Colon (tissue), 2 donors: Measurements from ENCODE around the gene RESF1.

ENCODE experiments used
- FAIRE-seq: peaks from 2 replicates; lab custom pipeline; 2012; peaks lifted over from hg19 to GRCh38; lab: Jason Lieb, UNC
- donor health status: control.
- donor health status: control.

Gene RESF1

DNA sequence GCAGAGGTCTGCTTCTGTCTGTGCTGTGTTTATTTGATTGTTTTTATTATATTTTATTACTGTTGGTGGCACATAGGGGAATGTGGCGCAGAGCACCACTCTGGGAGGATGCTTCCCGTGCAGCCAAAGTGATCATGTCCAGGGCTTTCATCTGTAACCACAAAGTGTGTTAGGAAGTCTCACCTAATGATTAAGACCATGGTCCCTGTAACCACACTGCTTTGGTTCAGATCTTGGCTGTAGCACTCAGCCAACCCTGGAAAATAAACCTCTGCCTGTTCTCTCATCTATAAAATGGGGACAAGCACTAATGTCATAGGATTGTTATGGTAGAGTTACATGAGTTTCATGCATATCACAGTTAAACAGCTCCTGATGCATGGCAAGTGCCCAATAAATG lies 1.9 kb downstream of the RESF1 start:
- no peak for FAIRE-seq

- FAIRE-seq, result no peak
Observed at GRCh38 chr12:31962076-31962475, 2.9 kb downstream of the RESF1 start.

- no peak for FAIRE-seq
Observed at GRCh38 chr12:31964280-31964679, 5.1 kb downstream of the RESF1 start.

DNA sequence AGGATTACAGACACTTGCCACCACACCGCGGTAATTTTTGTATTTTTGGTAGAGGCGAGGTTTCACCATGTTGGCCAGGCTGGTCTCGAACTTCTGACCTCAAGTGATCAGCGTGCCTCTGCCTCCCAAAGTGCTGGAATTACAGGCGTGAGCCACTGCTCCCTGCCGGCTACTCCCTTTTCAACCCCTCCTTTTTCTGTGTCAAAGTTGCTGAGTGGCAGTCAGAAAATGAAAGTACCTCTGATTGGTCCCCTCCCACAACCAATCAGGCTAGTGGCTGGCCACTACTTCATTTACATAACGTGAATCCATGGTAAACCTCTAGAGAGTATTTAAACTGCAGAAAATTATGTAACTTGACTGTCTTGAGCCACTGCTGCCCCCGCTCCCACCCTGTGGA lies 5.9 kb downstream of the RESF1 start:
- FAIRE-seq, result no peak

- FAIRE-seq, result no peak
Observed at GRCh38 chr12:31966558-31967205, 7.5 kb downstream of the RESF1 start.

DNA sequence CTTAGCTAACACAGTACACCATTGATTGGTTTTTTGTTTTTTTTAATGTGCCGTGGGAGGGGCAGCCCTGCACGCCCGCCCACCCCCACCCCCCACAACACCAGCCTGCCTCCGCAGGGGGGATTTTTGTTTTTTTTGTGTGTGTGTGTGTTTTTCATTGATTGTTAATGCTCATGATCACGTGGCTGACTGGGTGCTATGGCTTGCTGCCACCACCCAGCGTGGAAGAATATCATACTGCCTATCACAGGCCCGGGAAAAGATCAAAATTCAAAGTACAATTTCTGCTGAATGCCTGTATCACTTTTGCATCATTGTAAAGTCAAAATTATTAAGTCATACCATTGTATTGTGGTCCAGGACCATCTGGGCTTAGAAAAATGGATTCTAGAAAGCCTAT lies 8.3 kb downstream of the RESF1 start:
- no peak for FAIRE-seq

DNA sequence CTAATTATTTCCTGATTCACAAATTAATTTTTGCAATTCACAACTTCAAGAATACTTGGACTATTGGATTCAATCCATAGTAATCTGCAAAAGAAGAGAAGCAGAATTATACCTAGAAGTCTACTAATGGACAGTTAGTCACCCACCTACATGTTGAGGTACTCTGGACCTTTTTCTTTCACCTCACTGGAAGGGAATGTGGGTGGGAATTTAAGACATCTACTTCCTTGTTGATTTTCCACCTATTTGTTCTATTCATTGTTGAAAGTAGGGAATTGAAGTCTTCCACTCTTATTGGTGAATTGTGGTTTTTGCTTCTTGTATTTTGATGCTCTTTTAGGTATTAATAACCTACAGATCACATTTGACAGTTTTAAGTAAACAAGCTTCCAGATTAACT lies 11.0 kb downstream of the RESF1 start:
- no peak for FAIRE-seq

GRCh38 chr12:31973818-31974217 lies 14.6 kb downstream of the RESF1 start:
- no peak for FAIRE-seq

- no peak for FAIRE-seq
Observed at GRCh38 chr12:31974673-31975072, 15.5 kb downstream of the RESF1 start.

GRCh38 chr12:31984806-31985591 lies 25.8 kb downstream of the RESF1 start:
- no peak for FAIRE-seq

DNA sequence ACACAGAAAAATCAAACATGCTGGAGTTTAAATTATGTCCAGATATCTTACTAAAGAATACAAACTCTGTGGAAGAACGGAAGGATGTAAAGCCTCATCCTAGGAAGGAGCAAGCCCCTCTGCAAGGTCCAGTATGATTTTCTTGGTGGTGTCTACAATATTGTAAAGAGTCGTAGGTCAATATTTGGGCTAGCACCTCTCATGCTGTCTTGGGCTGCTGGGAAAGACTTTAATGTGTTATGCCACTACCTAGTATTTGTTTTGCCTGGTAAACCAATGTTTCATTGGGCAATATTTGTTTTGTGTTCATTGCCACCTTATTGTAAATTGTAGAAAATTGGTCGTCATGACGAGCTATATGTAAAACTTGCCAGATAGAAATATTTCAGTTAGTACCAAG lies 26.6 kb downstream of the RESF1 start:
- FAIRE-seq, result no peak

DNA sequence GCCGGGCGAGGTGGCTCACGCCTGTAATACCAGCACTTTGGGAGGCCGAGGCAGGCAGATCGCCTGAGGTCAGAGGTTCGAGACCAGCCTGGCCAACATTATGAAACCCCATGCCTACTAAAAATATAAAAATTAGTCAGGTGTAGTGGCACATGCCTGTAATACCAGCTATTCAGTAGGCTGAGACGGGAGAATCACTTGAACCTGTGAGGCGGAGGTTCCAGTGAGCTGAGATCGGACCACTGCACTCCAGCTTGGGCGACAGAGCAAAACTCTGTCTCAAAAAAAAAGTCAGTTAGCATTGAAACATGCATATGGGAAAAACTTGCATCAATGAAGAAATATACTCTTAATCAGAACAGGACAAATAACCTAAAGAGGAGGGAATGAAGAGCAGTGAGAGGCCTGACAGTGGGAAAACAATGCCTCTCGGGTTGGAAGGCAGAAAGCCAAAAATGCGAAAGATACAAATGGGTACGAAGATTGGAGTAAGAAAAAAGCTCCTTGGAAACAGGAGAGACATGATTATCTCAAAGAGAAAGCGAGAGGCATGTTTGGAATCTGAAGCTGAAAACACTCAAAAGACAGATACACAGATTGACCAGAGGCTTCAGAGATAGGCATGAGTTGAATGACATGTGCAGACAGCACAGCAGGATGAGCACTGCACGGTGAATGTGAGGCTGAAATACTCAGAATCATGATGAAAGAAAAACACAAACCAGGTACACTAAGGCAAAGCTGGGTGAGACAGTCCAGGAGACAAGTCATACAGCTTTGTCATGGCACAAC lies 30.6 kb downstream of the RESF1 start:
- FAIRE-seq, result no peak

DNA sequence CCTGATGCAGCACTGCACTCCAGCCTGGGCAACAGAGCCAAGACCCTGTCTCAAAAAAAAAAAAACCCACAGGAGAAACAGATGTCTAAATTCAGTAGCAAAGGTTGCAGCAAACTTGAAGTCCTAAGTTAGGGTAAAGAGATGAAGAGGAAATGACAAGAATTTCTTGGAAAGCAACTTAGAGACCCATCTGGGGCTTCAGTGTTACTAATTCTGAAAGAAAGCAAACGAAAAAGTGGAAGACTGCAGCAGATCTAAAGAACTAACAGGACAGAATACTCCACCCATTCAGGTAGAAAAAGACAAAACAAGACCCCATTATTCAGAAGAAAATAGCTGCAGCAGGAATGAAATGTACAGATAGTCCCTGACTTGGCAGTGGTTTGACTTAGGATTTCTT lies 31.9 kb downstream of the RESF1 start:
- no peak for FAIRE-seq

DNA sequence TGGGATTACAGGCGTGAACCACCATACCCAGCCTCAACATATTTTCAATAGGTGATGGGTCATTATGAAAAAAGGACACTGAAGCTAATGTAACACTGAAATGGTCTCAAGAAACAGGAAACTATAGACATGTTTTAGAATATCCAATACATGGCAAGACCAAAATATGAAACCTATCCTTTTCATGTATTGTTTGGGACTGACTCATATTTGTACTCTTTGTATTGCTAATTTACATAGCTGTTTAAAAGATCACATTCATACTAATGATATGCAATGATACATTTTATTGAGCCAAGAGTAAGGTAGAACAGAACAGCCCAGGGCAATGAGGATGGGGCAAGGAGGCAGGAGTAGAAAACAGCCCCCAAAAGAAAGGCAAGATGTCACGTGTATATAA lies 32.6 kb downstream of the RESF1 start:
- FAIRE-seq, result no peak

DNA sequence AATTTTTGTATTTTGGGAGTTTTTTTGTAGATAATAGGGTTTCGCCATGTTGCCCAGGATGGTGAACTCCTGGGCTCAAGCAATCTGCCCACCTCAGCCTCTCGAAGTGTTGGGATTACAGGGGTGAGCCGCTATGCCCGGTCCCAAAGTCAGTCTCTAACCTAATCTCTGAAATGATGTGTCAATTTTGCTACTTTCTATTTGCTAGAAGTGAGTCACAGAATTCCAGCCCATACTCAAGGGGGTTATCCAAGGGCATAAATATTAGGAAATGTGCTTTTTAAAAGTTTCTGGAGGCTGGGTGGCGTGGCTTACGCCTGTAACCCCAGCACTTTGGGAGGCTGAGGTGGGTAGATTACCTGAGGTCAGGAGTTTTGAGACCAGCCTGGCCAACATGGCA lies 40.5 kb downstream of the RESF1 start:
- FAIRE-seq, result no peak

DNA sequence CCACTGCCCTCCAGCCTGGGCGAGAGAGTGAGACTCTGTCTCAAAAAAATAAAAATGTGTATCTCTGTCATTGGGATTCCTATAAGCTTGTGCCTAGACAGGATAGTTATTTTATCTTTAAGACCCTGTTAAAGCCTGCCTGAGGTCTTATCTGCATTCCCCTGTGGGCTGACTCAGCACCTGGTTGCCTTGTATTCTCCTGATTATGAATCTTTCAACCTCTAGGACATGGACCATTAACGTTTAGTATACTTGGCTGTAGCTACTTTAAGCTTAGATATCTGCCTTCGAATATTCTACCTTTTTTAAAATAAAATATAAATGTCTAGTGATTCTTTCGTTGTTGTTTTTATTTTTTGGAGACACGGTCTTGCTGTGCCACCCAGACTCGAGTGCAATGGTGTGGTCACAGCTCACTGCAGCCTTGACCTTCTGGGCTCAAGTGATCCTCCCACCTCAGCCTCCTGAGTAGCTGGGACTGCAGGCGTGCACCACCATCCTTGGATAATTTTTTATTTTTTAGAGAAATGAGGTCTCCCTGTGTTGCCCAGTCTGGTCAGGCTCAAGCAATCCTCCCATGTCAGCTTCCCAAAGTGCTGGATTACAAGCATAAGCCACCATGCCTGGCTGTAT lies 41.3 kb downstream of the RESF1 start:
- no peak for FAIRE-seq

GRCh38 chr12:32002848-32003493 lies 43.8 kb downstream of the RESF1 start:
- FAIRE-seq, result no peak

DNA sequence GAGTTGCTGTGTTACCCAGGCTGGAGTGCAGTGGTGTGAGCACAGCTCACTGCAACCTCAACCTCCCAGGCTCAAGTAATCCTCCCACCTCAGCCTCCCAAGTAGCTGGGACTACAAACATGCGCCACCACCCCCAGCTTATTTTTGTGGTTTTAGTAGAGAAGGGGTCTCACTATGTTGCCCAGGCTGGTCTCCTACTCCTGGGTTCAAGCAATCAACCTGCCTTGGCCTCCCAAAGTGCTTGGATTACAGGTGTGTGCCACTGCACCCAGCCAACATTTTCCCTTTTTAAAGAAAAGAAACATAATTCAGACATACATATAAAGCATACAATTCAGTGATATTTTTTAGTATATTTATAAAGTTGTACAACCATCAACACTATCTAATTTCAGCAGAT lies 44.4 kb downstream of the RESF1 start:
- no peak for FAIRE-seq

GRCh38 chr12:32005496-32006125 lies 46.4 kb downstream of the RESF1 start:
- no peak for FAIRE-seq
